IPS-18a (cell line): ENCODE results near the gene RABEPK.

Experiments used
- H3K27ac ChIP-seq: one replicate; pipeline ENCODE4 v1.5.1; 2013; ENCODE audit warnings: low read length
- H3K27me3 ChIP-seq: one replicate; pipeline ENCODE4 v1.6.1; 2013; ENCODE audit warnings: mild to moderate bottlenecking, low read length; ENCODE audit not compliant: control insufficient read depth, insufficient read depth
- H3K36me3 ChIP-seq: one replicate; pipeline ENCODE4 v1.6.1; 2013; ENCODE audit warnings: low read depth, low read length; ENCODE audit not compliant: control insufficient read depth
- H3K4me1 ChIP-seq: one replicate; pipeline ENCODE4 v1.6.1; 2013; ENCODE audit warnings: low read depth, low read length; ENCODE audit not compliant: control insufficient read depth
- H3K4me3 ChIP-seq: one replicate; pipeline ENCODE4 v1.5.1; 2013; ENCODE audit warnings: low read length
- H3K9ac ChIP-seq: one replicate; pipeline ENCODE4 v1.6.1; 2013; ENCODE audit warnings: mild to moderate bottlenecking, low read length, moderate library complexity
- H3K9me3 ChIP-seq: one replicate; pipeline ENCODE4 v1.6.1; 2013; ENCODE audit warnings: low read depth, low read length; ENCODE audit not compliant: control insufficient read depth

RABEPK gene

DNA sequence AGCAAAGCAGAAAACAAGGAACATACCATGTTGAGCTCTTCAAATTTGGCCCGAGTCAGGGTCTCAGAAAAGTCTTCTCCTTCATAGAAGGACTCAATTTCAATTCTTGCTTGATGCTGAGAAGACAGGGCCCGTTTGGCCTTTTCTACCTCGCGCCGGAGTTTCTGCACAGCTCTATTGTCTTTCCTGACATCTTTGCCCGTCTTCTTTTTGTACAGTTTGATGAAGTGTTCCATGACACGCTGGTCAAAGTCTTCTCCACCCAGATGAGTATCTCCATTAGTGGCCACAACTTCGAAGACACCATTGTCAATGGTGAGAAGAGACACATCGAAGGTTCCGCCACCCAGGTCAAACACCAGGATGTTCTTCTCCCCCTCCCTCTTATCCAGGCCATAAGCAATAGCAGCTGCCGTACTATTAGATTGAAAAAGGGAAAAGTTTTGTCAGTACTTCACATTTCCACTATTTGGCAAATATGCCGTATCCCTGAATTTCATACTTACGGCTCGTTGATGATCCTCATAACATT lies 38.6 kb downstream of the RABEPK start:
- Histone ChIP-seq H3K27me3 (no peaks in the 10 kb centered on the region), H3K4me3 (peak overlapping the region; percentile 100), H3K36me3 (peaks cover 48% of the 10 kb centered on the region), H3K9me3 (no peaks in the 10 kb centered on the region), H3K27ac (no peak overlapping the region), H3K4me1 (peaks cover 12% of the 10 kb centered on the region), H3K9ac (no peak overlapping the region)

- Histone ChIP-seq H3K4me1 (peaks cover 12% of the 10 kb centered on the region), H3K27ac (no peak overlapping the region), H3K9me3 (no peaks in the 10 kb centered on the region), H3K27me3 (no peaks in the 10 kb centered on the region), H3K9ac (peak overlapping the region; percentile 93), H3K4me3 (peak overlapping the region; percentile 100), H3K36me3 (peaks cover 48% of the 10 kb centered on the region)
Observed at GRCh38 chr9:125239631-125240597, 39.6 kb downstream of the RABEPK start.

- H3K4me3 ChIP-seq: peak overlapping the region; percentile 100
- H3K9ac ChIP-seq: peak overlapping the region; percentile 93
- peak overlapping the region; percentile 78 for H3K27ac ChIP-seq
- H3K36me3 ChIP-seq: peaks cover 41% of the 10 kb centered on the region
- H3K27me3 ChIP-seq: no peaks in the 10 kb centered on the region
- H3K4me1 ChIP-seq: peaks cover 12% of the 10 kb centered on the region
- no peaks in the 10 kb centered on the region for H3K9me3 ChIP-seq
Observed at GRCh38 chr9:125240649-125240999, 40.3 kb downstream of the RABEPK start.

DNA sequence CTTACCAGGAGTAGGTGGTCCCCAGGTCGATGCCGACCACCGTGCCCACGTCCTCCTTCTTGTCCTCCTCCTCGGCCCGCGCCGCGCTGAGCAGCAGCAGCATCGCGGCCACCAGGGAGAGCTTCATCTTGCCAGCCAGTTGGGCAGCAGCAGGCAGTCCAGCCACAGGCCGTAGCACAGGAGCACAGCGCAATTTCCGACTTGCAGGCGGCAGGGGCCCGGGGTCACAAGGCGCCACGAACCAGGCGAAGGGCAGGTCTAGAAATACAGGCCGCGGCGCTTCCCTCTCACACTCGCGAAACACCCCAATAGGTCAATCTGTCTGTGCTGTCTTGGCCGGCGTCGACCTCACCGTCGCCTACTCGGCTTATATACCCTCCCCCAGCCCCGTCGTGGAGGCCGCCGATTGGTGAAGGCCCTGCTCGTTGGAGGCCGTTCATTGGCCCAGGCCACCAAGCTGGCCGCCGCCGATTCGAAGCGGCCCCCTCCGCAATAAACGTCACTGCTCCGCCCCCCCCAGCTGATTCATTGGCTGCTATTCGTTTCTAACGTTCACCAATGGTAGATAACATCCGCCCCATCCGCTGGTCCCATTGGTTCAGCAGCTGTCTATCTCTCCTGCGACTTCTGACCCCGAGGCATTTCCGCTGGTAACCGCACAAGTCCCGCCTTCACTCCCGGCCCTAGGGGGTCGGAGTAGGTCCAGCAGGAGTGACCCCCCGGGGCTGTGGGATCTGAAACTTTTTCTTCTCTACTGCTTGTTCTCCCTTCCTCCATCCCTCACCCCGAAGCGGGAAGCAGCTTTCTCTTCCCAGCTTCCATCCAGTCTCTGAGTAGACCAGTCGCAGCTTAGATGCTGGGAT lies 40.9 kb downstream of the RABEPK start, which contains the start of gene HSPA5:
Gene HSPA5 (minus strand): TSS at position 344 of the 863 bp plus-strand sequence. CDS start 217 bp downstream, at position 127.
- Histone ChIP-seq H3K27me3 (no peaks in the 10 kb centered on the region), H3K4me1 (peaks cover 12% of the 10 kb centered on the region), H3K9me3 (no peaks in the 10 kb centered on the region), H3K27ac (peak within 1 kb of the TSS; percentile 83), H3K4me3 (peak within 1 kb of the TSS; percentile 100), H3K9ac (peak within 1 kb of the TSS; percentile 93), H3K36me3 (peaks cover 35% of the 10 kb centered on the region)

DNA sequence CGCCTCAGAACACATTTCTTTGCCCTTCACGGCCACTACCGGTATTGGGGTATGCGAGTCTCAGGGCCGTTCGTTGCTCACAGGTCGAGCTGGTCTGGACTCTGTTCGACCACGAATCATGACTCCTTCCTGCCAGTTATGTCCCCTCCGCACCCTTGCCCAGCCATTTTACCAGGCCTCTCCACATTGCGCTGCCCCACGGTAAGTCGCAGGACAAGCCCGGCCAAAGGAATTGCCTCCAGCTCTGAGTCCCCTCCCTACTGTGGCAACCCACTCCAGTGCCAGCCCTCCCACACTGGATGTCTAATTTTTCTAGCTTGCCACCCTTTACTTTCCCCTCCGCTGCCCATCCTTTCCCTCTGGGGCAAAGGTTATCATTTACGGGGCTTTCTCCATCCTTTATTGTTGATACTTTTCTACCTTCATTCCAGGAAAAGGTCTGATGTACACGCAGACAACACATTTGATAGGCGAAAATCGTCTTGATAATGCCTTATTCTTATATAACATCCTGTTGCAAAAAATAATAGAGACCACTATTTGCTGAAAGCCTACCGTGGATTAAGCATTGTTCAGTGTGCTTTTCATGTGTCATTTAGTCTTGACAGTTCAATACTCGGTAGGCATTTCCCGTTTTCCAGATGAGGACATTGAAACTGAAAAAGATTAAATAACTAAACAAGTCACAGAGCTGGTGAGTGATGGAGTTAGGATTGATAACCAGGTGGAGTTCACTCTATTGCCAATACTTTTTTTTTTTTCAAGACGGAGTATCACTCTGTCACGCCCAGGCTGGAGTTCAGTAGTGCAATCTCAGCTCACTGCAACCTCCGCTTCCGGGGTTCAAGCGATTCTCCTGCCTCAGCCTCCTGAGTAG lies 41.8 kb downstream of the RABEPK start:
- Histone ChIP-seq H3K9me3 (no peaks in the 10 kb centered on the region), H3K4me1 (peaks cover 12% of the 10 kb centered on the region), H3K27ac (peak overlapping the region; percentile 83), H3K9ac (peak overlapping the region; percentile 89), H3K4me3 (peak overlapping the region; percentile 86), H3K36me3 (peaks cover 26% of the 10 kb centered on the region), H3K27me3 (no peaks in the 10 kb centered on the region)

DNA sequence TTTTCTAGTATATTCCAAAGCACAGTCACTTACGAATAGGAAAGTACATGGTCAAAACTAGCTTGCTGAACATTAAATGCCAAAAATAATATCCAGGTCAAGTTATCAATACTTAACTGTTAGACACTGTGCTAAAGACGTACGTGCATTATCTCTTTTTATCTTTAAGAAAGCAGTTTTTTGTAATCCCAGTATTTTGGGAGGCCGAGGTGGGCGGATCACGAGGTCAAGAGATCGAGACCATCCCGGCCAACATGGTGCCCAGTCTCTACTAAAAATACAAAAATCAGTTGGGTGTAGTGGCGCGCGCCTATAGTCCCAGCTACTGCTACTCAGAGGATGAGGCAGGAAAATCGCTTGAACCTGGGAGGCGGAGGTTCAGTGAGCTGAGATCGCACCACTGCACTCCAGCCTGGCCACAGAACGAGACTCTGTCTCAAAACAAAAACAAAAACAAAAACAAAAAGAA lies 43.5 kb downstream of the RABEPK start:
- no peak overlapping the region for H3K9ac ChIP-seq
- no peak overlapping the region for H3K27ac ChIP-seq
- peaks cover 12% of the 10 kb centered on the region for H3K4me1 ChIP-seq
- H3K4me3 ChIP-seq: no peak overlapping the region
- H3K9me3 ChIP-seq: no peaks in the 10 kb centered on the region
- peaks cover 9% of the 10 kb centered on the region for H3K36me3 ChIP-seq
- H3K27me3 ChIP-seq: no peaks in the 10 kb centered on the region

- Histone ChIP-seq H3K27me3 (no peaks in the 10 kb centered on the region), H3K4me3 (no peak overlapping the region)
Observed at GRCh38 chr9:125246261-125246667, 45.9 kb downstream of the RABEPK start.

GRCh38 chr9:125254231-125254630 lies 53.9 kb downstream of the RABEPK start:
- H3K27ac ChIP-seq: no peak overlapping the region
- H3K36me3 ChIP-seq: no peaks in the 10 kb centered on the region
- no peak overlapping the region for H3K9ac ChIP-seq
- no peaks in the 10 kb centered on the region for H3K4me1 ChIP-seq
- H3K4me3 ChIP-seq: no peak overlapping the region
- H3K9me3 ChIP-seq: no peaks in the 10 kb centered on the region
- no peaks in the 10 kb centered on the region for H3K27me3 ChIP-seq

More at GRCh38 chr9:125246261-125246667, 45.9 kb downstream of the RABEPK start:
- H3K9ac ChIP-seq: no peak overlapping the region
- no peaks in the 10 kb centered on the region for H3K9me3 ChIP-seq
- no peaks in the 10 kb centered on the region for H3K36me3 ChIP-seq
- no peak overlapping the region for H3K27ac ChIP-seq
- H3K4me1 ChIP-seq: no peaks in the 10 kb centered on the region

- Histone ChIP-seq H3K4me3 (no peak overlapping the region), H3K36me3 (no peaks in the 10 kb centered on the region), H3K9ac (no peak overlapping the region), H3K9me3 (no peaks in the 10 kb centered on the region), H3K27me3 (no peaks in the 10 kb centered on the region), H3K4me1 (no peaks in the 10 kb centered on the region), H3K27ac (no peak overlapping the region)
Observed at GRCh38 chr9:125255781-125256391, 55.5 kb downstream of the RABEPK start.

DNA sequence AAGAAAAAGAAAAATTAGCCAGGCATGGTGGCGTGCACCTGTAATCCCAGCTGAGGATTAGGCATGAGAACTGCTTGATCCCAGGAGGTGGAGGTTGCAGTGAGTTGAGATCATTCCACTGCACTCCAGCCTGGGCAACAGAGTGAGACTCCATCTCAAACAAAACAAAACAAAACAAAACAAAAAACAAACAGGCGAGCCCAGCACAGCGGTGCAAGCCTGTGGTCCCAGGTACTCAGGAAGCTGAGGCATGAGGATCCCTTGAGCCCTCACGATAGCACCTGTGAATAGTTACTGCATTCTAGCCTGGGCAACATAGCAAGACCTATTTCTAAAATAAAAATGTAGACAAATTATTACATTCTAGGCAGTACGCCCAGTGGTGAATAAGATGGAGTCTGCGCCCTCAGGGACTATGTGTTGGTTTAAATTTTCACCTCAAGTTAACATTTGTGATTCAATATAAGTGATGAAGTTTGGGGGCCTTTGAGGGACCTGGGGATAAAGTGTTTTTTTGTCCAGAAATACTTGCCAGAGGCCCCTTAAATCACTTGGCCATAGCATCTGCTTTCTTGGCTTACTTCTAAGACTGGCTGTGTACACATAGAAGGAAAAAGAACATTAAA lies 57.9 kb downstream of the RABEPK start:
- H3K36me3 ChIP-seq: no peaks in the 10 kb centered on the region
- no peak overlapping the region for H3K27ac ChIP-seq

More for the DNA sequence above, 57.9 kb downstream of the RABEPK start:
- Histone ChIP-seq H3K9me3 (no peaks in the 10 kb centered on the region), H3K27me3 (no peaks in the 10 kb centered on the region), H3K9ac (no peak overlapping the region), H3K4me1 (peaks cover 2% of the 10 kb centered on the region), H3K4me3 (no peak overlapping the region)
